ENCODE measurements around the gene GPR85.

- TF ChIP-seq CTCF (IDR thresholded peaks at IDR 0.05; ENCODE audit: insufficient read depth, low read depth, low read length) (no peak), EZH2 (IDR thresholded peaks at IDR 0.05; ENCODE audit: insufficient read depth, low read length) (no peak)
Observed at GRCh38 chr7:113092762-113093161, 6.1 kb upstream of the GPR85 start.

Data from astrocyte (in vitro differentiated cells and primary cell).